C4-2B (cell line): ENCODE data around the gene TBX2.

Source experiments
- CTCF ChIP-seq: fragments of 450-650 bp; conservative IDR thresholded peaks from 2 replicates; pipeline ENCODE4 v1.5.1; 2017; ENCODE audit warnings: mild to moderate bottlenecking
- ZFX ChIP-seq: fragments of 450-650 bp; IDR thresholded peaks from 2 replicates; pipeline ENCODE4 v1.6.1; 2017

GRCh38 chr17:61371606-61372005, 28.0 kb upstream of the TBX2 start:
- TF ChIP-seq CTCF (no peak), ZFX (no peak)
